ENCODE measurements around the gene PNPLA3. TPM values are rescaled to one million over a fixed set of nuclear protein-coding genes. Genes with fewer than 3 reads are reported as not detected.
A peak's percentile ranks its signal among the peaks of the same experiment; 100 is the strongest.

PNPLA3 gene
- total RNA-seq, 1 experiment from 2014 or later, result 19.8 TPM

- no peak for TF ChIP-seq FOXK1 (CRISPR knock-in tag; IDR thresholded peaks at IDR 0.05)
- no peak for TF ChIP-seq NR1H2 (CRISPR knock-in tag; IDR thresholded peaks at IDR 0.05)
- TF ChIP-seq RORB (CRISPR knock-in tag; IDR thresholded peaks at IDR 0.05), result no peak
- no peak for TF ChIP-seq SMAD3 (CRISPR knock-in tag; IDR thresholded peaks at IDR 0.05; ENCODE audit: borderline replicate concordance)
- TF ChIP-seq ZNF671 (CRISPR knock-in tag; IDR thresholded peaks at IDR 0.05), result no peak
- TF ChIP-seq ZNF425 (CRISPR knock-in tag; conservative IDR thresholded peaks at IDR 0.05), result no peak
- TF ChIP-seq ATF1 (CRISPR knock-in tag; IDR thresholded peaks at IDR 0.05), result no peak
- no peak for TF ChIP-seq NFE2L1 (CRISPR knock-in tag; IDR thresholded peaks at IDR 0.05)
- TF ChIP-seq NFATC4 (CRISPR knock-in tag; IDR thresholded peaks at IDR 0.05), result no peak
- POLR2A ChIA-PET, result interaction anchor here (0.7 kb wide), 1 partner anchor 44 kb away, joined by 3 read pairs; no protein-coding TSS in a partner anchor
- 0 out of 2 replicates have a peak overlapping the region, but pooled peaks have one; percentile 38 for H3K27ac Mint-ChIP-seq
- H3K4me1 Mint-ChIP-seq, result no peaks in the 10 kb centered on the region
- no peak overlapping the region for H3K4me3 Mint-ChIP-seq
- DNase-seq (ENCODE audit: low spot score), result no peak
- H3K27me3 Mint-ChIP-seq (ENCODE audit: low read depth), result no peaks in the 10 kb centered on the region
- no peaks in the 10 kb centered on the region for H3K9me3 Mint-ChIP-seq
- H3K36me3 Mint-ChIP-seq, result peaks cover 48% of the 10 kb centered on the region
- no peak for ATAC-seq
- CTCF ChIA-PET, result interaction anchor here (1.6 kb wide), 1 partner anchor 40 kb away, joined by 5 read pairs; no protein-coding TSS in a partner anchor
Observed at GRCh38 chr22:43985532-43985931, 61.9 kb downstream of the PNPLA3 start.

GRCh38 chr22:43988116-43988820, 64.7 kb downstream of the PNPLA3 start:
- ATAC-seq (no peak), DNase-seq (ENCODE audit: low spot score) (no peak)
- H3K27me3 Mint-ChIP-seq (ENCODE audit: low read depth), result no peaks in the 10 kb centered on the region
- TF ChIP-seq ATF1 (CRISPR knock-in tag; IDR thresholded peaks at IDR 0.05), result no peak
- POLR2A ChIA-PET, result no interaction called here
- no peaks in the 10 kb centered on the region for H3K4me1 Mint-ChIP-seq
- no peaks in the 10 kb centered on the region for H3K9me3 Mint-ChIP-seq
- H3K27ac Mint-ChIP-seq, result no peak overlapping the region
- peaks cover 58% of the 10 kb centered on the region for H3K36me3 Mint-ChIP-seq
- CTCF ChIA-PET, result interaction anchor here (0.9 to 1.5 kb wide), 2 partner anchors 106 to 637 kb away, joined by 3 read pairs; no protein-coding TSS in a partner anchor
- no peak overlapping the region for H3K4me3 Mint-ChIP-seq

DNA sequence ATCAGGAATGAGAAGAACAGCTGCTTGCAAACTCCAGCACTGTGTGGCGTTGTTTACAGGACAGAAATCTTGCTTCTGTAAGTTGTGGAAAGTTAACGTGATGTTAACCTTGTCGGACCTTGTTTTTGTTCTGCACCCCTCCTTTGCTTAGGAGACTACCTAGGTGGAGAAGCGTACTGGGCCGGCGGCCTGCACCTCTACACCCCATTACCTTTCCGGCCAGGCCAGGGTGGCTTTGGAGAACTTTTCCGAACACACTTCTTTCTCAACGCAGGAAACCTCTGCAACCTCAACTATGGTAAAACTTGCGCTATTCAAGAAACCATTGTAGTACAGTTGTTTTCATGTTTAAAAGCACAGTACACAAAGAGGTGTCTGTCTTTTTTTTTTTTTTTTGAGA, 65.4 kb downstream of the PNPLA3 start:
- ATAC-seq (no peak), DNase-seq (ENCODE audit: low spot score) (no peak)
- TF ChIP-seq ZNF416 (CRISPR knock-in tag; IDR thresholded peaks at IDR 0.05) (no peak), RORB (CRISPR knock-in tag; IDR thresholded peaks at IDR 0.05) (no peak), KAT7 (CRISPR knock-in tag; IDR thresholded peaks at IDR 0.05; ENCODE audit: borderline replicate concordance) (no peak), ZNF263 (CRISPR knock-in tag; IDR thresholded peaks at IDR 0.05; ENCODE audit: low read depth) (no peak), GRHL2 (CRISPR knock-in tag; IDR thresholded peaks at IDR 0.05; ENCODE audit: insufficient replicate concordance, severe bottlenecking) (no peak), ESRRA (CRISPR knock-in tag; IDR thresholded peaks at IDR 0.05; ENCODE audit: borderline replicate concordance) (no peak)
- TF ChIP-seq, protein P1, sequence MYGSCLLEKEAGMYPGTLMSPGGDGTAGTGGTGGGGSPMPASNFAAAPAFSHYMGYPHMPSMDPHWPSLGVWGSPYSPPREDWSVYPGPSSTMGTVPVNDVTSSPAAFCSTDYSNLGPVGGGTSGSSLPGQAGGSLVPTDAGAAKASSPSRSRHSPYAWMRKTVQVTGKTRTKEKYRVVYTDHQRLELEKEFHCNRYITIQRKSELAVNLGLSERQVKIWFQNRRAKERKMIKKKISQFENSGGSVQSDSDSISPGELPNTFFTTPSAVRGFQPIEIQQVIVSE (CRISPR knock-in tag; IDR thresholded peaks at IDR 0.05; ENCODE audit: borderline replicate concordance), result no peak
- TF ChIP-seq, protein P2, sequence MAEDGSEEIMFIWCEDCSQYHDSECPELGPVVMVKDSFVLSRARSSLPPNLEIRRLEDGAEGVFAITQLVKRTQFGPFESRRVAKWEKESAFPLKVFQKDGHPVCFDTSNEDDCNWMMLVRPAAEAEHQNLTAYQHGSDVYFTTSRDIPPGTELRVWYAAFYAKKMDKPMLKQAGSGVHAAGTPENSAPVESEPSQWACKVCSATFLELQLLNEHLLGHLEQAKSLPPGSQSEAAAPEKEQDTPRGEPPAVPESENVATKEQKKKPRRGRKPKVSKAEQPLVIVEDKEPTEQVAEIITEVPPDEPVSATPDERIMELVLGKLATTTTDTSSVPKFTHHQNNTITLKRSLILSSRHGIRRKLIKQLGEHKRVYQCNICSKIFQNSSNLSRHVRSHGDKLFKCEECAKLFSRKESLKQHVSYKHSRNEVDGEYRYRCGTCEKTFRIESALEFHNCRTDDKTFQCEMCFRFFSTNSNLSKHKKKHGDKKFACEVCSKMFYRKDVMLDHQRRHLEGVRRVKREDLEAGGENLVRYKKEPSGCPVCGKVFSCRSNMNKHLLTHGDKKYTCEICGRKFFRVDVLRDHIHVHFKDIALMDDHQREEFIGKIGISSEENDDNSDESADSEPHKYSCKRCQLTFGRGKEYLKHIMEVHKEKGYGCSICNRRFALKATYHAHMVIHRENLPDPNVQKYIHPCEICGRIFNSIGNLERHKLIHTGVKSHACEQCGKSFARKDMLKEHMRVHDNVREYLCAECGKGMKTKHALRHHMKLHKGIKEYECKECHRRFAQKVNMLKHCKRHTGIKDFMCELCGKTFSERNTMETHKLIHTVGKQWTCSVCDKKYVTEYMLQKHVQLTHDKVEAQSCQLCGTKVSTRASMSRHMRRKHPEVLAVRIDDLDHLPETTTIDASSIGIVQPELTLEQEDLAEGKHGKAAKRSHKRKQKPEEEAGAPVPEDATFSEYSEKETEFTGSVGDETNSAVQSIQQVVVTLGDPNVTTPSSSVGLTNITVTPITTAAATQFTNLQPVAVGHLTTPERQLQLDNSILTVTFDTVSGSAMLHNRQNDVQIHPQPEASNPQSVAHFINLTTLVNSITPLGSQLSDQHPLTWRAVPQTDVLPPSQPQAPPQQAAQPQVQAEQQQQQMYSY (CRISPR knock-in tag; IDR thresholded peaks at IDR 0.05), result no peak
- Mint-ChIP-seq H3K9me3 (no peaks in the 10 kb centered on the region), H3K27me3 (ENCODE audit: low read depth) (no peaks in the 10 kb centered on the region), H3K36me3 (peaks cover 59% of the 10 kb centered on the region), H3K27ac (no peak overlapping the region), H3K4me3 (no peak overlapping the region), H3K4me1 (no peaks in the 10 kb centered on the region)
- ChIA-PET CTCF (no interaction called here), POLR2A (no interaction called here)
